Stimulated activated CD8-positive, alpha-beta memory T cell treated with anti-CD3 and anti-CD28 coated beads, Interleukin-15, amount 100 ng/mL, for 4 hours (primary cell): ENCODE data around the gene ISCU.
"Not testable (repeated sequence)": the region's sequence is repeated elsewhere in the genome, so short reads cannot be mapped to it uniquely, and the experiment has no call there.

Experiments
- DNase-seq, 2 donors: peaks; one replicate each; pipeline ENCODE4 v3.0.0-alpha.2; 2020; ENCODE audit warnings: low read depth in 2 of 2

The ISCU gene

GRCh38 chr12:108570743-108571608, 8.6 kb downstream of the ISCU start:
- DNase-seq: no peak

GRCh38 chr12:108571609-108572165, 9.3 kb downstream of the ISCU start:
- DNase-seq: no peak

GRCh38 chr12:108572166-108572790, 9.9 kb downstream of the ISCU start:
- no peak for DNase-seq

GRCh38 chr12:108573317-108573716, 10.9 kb downstream of the ISCU start:
- no peak for DNase-seq

- DNase-seq: not testable (repeated sequence)
These were observed 11.9 kb downstream of the ISCU start for GRCh38 chr12:108574276-108574675.

GRCh38 chr12:108575199-108575912, 13.0 kb downstream of the ISCU start:
- DNase-seq: no peak

- no peak for DNase-seq
These were observed 14.4 kb downstream of the ISCU start for GRCh38 chr12:108576660-108577234.

- no peak for DNase-seq
These were observed 15.1 kb downstream of the ISCU start for GRCh38 chr12:108577458-108577857.

- DNase-seq: no peak
These were observed 15.9 kb downstream of the ISCU start for GRCh38 chr12:108578264-108578663.

- no peak for DNase-seq
These were observed 16.4 kb downstream of the ISCU start for GRCh38 chr12:108578813-108579212.

GRCh38 chr12:108580531-108580930, 18.1 kb downstream of the ISCU start:
- DNase-seq: no peak

- no peak for DNase-seq
These were observed 19.2 kb downstream of the ISCU start for GRCh38 chr12:108581311-108582227.

- no peak for DNase-seq
These were observed 20.1 kb downstream of the ISCU start for GRCh38 chr12:108582509-108582908.

GRCh38 chr12:108582978-108583770, 20.8 kb downstream of the ISCU start:
- no peak for DNase-seq

GRCh38 chr12:108583991-108584390, 21.6 kb downstream of the ISCU start:
- no peak for DNase-seq

- DNase-seq: no peak
These were observed 22.2 kb downstream of the ISCU start for GRCh38 chr12:108584456-108585065.

GRCh38 chr12:108585864-108586263, 23.5 kb downstream of the ISCU start:
- no peak for DNase-seq

GRCh38 chr12:108586306-108586705, 23.9 kb downstream of the ISCU start:
- no peak for DNase-seq

- DNase-seq: no peak
These were observed 25.4 kb downstream of the ISCU start for GRCh38 chr12:108587826-108588225.
